ENCODE measurements around the gene CDH13. TPM values are rescaled to one million over a fixed set of nuclear protein-coding genes. Genes with fewer than 3 reads are reported as not detected.

CDH13 gene
- polyA plus RNA-seq, 4 donors = 9.4 to 16.6 (median 13.4) TPM

GRCh38 chr16:83258366-83258928 lies 631.7 kb downstream of the CDH13 start:
- no peak for DNase-seq (ENCODE audit: low read depth in 4 of 4, low spot score in 2 of 4)

- DNase-seq (ENCODE audit: low read depth in 4 of 4, low spot score in 2 of 4) = no peak
Observed at GRCh38 chr16:83266848-83267553, 640.2 kb downstream of the CDH13 start.

GRCh38 chr16:83268169-83268568 lies 641.4 kb downstream of the CDH13 start:
- no peak for DNase-seq (ENCODE audit: low read depth in 4 of 4, low spot score in 2 of 4)

- DNase-seq (ENCODE audit: low read depth in 4 of 4, low spot score in 2 of 4) = no peak
Observed at GRCh38 chr16:83269048-83269447, 642.3 kb downstream of the CDH13 start.

- no peak for DNase-seq (ENCODE audit: low read depth in 4 of 4, low spot score in 2 of 4)
Observed at GRCh38 chr16:83269541-83269940, 642.8 kb downstream of the CDH13 start.

GRCh38 chr16:83270061-83270460 lies 643.3 kb downstream of the CDH13 start:
- DNase-seq (ENCODE audit: low read depth in 4 of 4, low spot score in 2 of 4) = no peak

GRCh38 chr16:83270640-83271039 lies 643.9 kb downstream of the CDH13 start:
- DNase-seq (ENCODE audit: low read depth in 4 of 4, low spot score in 2 of 4) = no peak

GRCh38 chr16:83271123-83271522 lies 644.4 kb downstream of the CDH13 start:
- DNase-seq (ENCODE audit: low read depth in 4 of 4, low spot score in 2 of 4) = no peak

GRCh38 chr16:83271970-83272575 lies 645.3 kb downstream of the CDH13 start:
- DNase-seq (ENCODE audit: low read depth in 4 of 4, low spot score in 2 of 4) = no peak

GRCh38 chr16:83272843-83273242 lies 646.1 kb downstream of the CDH13 start:
- no peak for DNase-seq (ENCODE audit: low read depth in 4 of 4, low spot score in 2 of 4)

GRCh38 chr16:83273504-83274173 lies 646.9 kb downstream of the CDH13 start:
- no peak for DNase-seq (ENCODE audit: low read depth in 4 of 4, low spot score in 2 of 4)

- no peak for DNase-seq (ENCODE audit: low read depth in 4 of 4, low spot score in 2 of 4)
Observed at GRCh38 chr16:83279251-83279650, 652.5 kb downstream of the CDH13 start.

- DNase-seq (ENCODE audit: low read depth in 4 of 4, low spot score in 2 of 4) = no peak
Observed at GRCh38 chr16:83285921-83286320, 659.2 kb downstream of the CDH13 start.

GRCh38 chr16:83296505-83296904 lies 669.7 kb downstream of the CDH13 start:
- DNase-seq (ENCODE audit: low read depth in 4 of 4, low spot score in 2 of 4) = no peak

- DNase-seq (ENCODE audit: low read depth in 4 of 4, low spot score in 2 of 4) = no peak
Observed at GRCh38 chr16:83298541-83298940, 671.8 kb downstream of the CDH13 start.

GRCh38 chr16:83300326-83300725 lies 673.6 kb downstream of the CDH13 start:
- no peak for DNase-seq (ENCODE audit: low read depth in 4 of 4, low spot score in 2 of 4)

- no peak for DNase-seq (ENCODE audit: low read depth in 4 of 4, low spot score in 2 of 4)
Observed at GRCh38 chr16:83301971-83302370, 675.2 kb downstream of the CDH13 start.

- no peak for DNase-seq (ENCODE audit: low read depth in 4 of 4, low spot score in 2 of 4)
Observed at GRCh38 chr16:83302853-83303252, 676.1 kb downstream of the CDH13 start.

- DNase-seq (ENCODE audit: low read depth in 4 of 4, low spot score in 2 of 4) = no peak
Observed at GRCh38 chr16:83305092-83305491, 678.3 kb downstream of the CDH13 start.

- DNase-seq (ENCODE audit: low read depth in 4 of 4, low spot score in 2 of 4) = no peak
Observed at GRCh38 chr16:83306961-83307593, 680.3 kb downstream of the CDH13 start.

- DNase-seq (ENCODE audit: low read depth in 4 of 4, low spot score in 2 of 4) = no peak
Observed at GRCh38 chr16:83307594-83307992, 680.8 kb downstream of the CDH13 start.

All from left renal cortex interstitium (tissue), 4 donors.